Measurements from ENCODE around the gene THSD4.

The THSD4 gene

DNA sequence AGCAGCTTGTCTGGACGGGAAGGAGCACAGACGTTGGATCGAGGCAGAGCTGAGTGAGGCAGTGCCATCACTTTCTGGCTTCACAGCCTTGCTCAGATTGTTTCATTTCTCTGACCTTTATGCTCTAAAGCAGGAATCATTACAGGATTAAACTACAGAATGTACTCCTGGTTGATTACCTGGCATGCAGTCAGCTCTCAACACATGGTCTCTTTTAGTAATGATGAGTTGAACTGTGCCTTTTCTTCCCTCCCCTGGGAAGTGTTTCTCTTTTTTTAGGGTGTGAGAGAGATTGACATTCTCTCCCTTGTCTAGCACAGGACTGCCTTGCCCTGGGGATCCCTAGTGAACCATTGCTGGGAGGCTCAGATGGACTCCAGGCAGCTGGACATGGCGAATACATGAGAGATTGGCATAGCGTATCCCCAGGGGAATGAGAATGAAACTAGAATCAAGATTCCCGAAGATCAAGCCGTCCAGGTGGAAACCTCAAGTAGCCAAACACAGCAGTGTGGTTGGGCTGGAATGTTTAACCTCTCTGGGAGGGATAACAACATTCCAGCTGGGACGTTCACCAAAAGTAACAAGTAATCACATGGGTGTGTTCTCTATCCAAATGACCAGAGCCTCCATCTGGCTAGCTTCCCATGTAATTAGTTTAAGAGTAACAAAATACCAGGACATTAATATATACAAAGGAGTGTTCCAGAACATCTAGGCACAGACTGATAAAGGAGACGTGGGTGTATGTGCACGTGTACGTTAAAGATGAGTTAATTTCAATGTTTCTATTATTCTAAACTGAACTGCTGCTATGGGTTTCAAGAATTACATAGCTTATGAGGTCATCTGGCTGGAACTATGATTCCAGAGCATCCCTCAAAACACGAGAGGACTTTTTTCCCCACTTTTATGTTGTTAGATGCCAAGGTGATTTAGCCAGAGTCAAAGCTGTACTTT lies 576.5 kb downstream of the THSD4 start:
- no peaks in the 10 kb centered on the region for H3K36me3 Mint-ChIP-seq (ENCODE audit: low read depth)
- intact Hi-C loops (cut with micrococcal nuclease), result no loop called here
- H3K4me1 Mint-ChIP-seq (ENCODE audit: low read depth), result no peaks in the 10 kb centered on the region
- no peak overlapping the region for H3K27ac Mint-ChIP-seq
- peaks cover 5% of the 10 kb centered on the region for H3K27me3 Mint-ChIP-seq
- H3K9me3 Mint-ChIP-seq, result no peaks in the 10 kb centered on the region
- no peak overlapping the region for H3K4me3 Mint-ChIP-seq

GRCh38 chr15:71697236-71697635 lies 582.0 kb downstream of the THSD4 start:
- H3K4me1 Mint-ChIP-seq (ENCODE audit: low read depth), result no peaks in the 10 kb centered on the region
- H3K4me3 Mint-ChIP-seq, result no peak overlapping the region
- H3K27me3 Mint-ChIP-seq, result peaks cover 2% of the 10 kb centered on the region
- intact Hi-C loops (cut with micrococcal nuclease), result no loop called here
- no peak overlapping the region for H3K27ac Mint-ChIP-seq
- no peaks in the 10 kb centered on the region for H3K36me3 Mint-ChIP-seq (ENCODE audit: low read depth)
- H3K9me3 Mint-ChIP-seq, result no peaks in the 10 kb centered on the region

GRCh38 chr15:71698030-71698429 lies 582.8 kb downstream of the THSD4 start:
- Mint-ChIP-seq H3K4me1 (ENCODE audit: low read depth) (no peaks in the 10 kb centered on the region), H3K27ac (no peak overlapping the region), H3K27me3 (peaks cover 2% of the 10 kb centered on the region), H3K4me3 (no peak overlapping the region), H3K36me3 (ENCODE audit: low read depth) (no peaks in the 10 kb centered on the region), H3K9me3 (no peaks in the 10 kb centered on the region)
- intact Hi-C loops (cut with micrococcal nuclease), result no loop called here

GRCh38 chr15:71698742-71699141 lies 583.5 kb downstream of the THSD4 start:
- Mint-ChIP-seq H3K36me3 (ENCODE audit: low read depth) (no peaks in the 10 kb centered on the region), H3K9me3 (no peaks in the 10 kb centered on the region), H3K4me1 (ENCODE audit: low read depth) (no peaks in the 10 kb centered on the region), H3K27ac (no peak overlapping the region), H3K27me3 (peaks cover 2% of the 10 kb centered on the region), H3K4me3 (no peak overlapping the region)
- intact Hi-C loops (cut with micrococcal nuclease), result no loop called here

GRCh38 chr15:71699977-71700376 lies 584.7 kb downstream of the THSD4 start:
- H3K27ac Mint-ChIP-seq, result no peak overlapping the region
- no peaks in the 10 kb centered on the region for H3K4me1 Mint-ChIP-seq (ENCODE audit: low read depth)
- H3K36me3 Mint-ChIP-seq (ENCODE audit: low read depth), result no peaks in the 10 kb centered on the region
- H3K9me3 Mint-ChIP-seq, result no peaks in the 10 kb centered on the region
- intact Hi-C loops (cut with micrococcal nuclease), result no loop called here
- H3K4me3 Mint-ChIP-seq, result no peak overlapping the region
- H3K27me3 Mint-ChIP-seq, result peaks cover 2% of the 10 kb centered on the region

DNA sequence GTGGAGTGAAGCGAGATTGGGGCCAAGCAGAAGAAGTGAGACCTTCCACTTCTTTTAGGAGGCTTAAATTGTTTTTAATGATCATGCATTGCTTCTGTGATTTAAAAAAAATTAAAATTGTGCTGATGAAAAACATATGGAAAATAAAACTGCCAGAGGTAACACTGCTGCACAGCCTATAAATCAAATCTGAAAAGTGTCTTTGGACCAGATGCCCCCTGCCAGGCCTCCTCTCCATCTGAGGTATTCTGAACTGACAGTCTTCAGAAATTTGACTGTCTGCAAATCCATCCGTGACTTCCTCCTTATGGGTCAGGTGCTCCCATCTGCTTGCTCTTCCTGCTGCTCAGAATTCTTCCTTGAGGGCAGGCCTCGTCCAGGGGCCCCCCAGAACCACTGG lies 586.5 kb downstream of the THSD4 start:
- H3K4me3 Mint-ChIP-seq, result no peak overlapping the region
- no peak overlapping the region for H3K27ac Mint-ChIP-seq
- intact Hi-C loops (cut with micrococcal nuclease), result no loop called here
- no peaks in the 10 kb centered on the region for H3K9me3 Mint-ChIP-seq
- peaks cover 8% of the 10 kb centered on the region for H3K27me3 Mint-ChIP-seq
- H3K4me1 Mint-ChIP-seq (ENCODE audit: low read depth), result no peaks in the 10 kb centered on the region
- H3K36me3 Mint-ChIP-seq (ENCODE audit: low read depth), result no peaks in the 10 kb centered on the region

GRCh38 chr15:71702496-71702895 lies 587.2 kb downstream of the THSD4 start:
- no peaks in the 10 kb centered on the region for H3K36me3 Mint-ChIP-seq (ENCODE audit: low read depth)

DNA sequence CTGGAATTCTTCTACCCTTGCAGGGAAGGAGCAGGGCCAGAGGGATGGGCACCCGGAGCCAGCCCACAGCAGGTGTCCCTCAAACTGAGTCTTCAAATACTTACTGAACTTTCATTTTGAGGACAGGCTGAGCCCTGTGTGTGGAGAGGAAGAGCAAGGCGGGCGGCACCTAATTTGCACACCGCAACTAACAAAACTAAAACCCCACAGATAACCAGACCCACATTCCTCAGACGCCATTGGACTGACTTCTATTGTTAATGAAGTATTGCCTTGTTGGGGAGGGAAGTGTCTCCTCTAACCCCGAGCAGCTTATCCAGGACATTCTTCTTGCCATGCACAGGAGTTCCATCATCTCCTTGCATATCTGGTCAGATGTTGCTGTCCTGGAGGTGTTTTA lies 589.9 kb downstream of the THSD4 start:
- no peaks in the 10 kb centered on the region for H3K4me1 Mint-ChIP-seq (ENCODE audit: low read depth)
- intact Hi-C loops (cut with micrococcal nuclease), result no loop called here
- peaks cover 7% of the 10 kb centered on the region for H3K27me3 Mint-ChIP-seq
- no peak overlapping the region for H3K4me3 Mint-ChIP-seq
- H3K9me3 Mint-ChIP-seq, result no peaks in the 10 kb centered on the region
- H3K27ac Mint-ChIP-seq, result no peak overlapping the region
- H3K36me3 Mint-ChIP-seq (ENCODE audit: low read depth), result no peaks in the 10 kb centered on the region

More at GRCh38 chr15:71702496-71702895, 587.2 kb downstream of the THSD4 start:
- H3K27me3 Mint-ChIP-seq, result peaks cover 9% of the 10 kb centered on the region
- H3K4me3 Mint-ChIP-seq, result no peak overlapping the region
- no peak overlapping the region for H3K27ac Mint-ChIP-seq
- no peaks in the 10 kb centered on the region for H3K9me3 Mint-ChIP-seq
- intact Hi-C loops (cut with micrococcal nuclease), result no loop called here
- no peaks in the 10 kb centered on the region for H3K4me1 Mint-ChIP-seq (ENCODE audit: low read depth)

DNA sequence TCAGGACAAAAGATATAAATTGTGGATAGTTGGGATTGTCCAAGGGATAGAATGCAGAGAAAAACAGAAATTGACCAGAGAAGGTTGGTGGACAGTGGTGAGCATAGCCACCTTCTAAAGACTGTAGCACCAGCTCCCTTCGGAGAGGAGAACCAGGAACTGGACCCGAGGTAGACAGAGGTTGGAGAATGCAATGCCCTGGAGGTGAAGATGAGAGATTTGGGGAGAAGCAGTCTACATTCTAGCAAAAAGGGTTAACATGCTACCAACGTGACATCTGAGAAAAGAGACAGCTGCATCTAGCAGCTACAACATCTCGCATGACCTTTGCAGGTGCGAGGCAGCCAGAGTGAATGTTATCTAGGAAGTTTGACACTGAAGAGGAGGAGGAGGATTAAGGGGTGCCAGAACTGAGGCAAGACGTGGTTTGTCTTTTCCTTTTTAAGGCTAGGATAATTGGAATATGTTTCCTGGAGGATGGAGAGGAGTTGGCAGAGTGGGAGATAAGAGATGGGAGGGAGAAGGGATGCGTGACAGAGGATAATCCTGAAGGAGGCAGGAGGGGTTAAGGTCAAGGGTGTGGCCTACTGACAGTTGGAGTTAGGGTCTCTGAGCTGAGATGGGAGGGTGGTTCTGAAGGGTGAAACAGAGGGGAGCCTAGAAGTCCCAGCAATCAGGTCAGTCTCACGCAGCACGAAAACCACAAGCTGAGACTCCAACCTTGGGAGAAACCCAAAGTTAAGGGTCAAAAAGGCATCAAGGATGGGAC lies 591.4 kb downstream of the THSD4 start:
- intact Hi-C loops (cut with micrococcal nuclease), result no loop called here
- Mint-ChIP-seq H3K27ac (no peak overlapping the region), H3K4me1 (ENCODE audit: low read depth) (no peaks in the 10 kb centered on the region), H3K9me3 (no peaks in the 10 kb centered on the region), H3K36me3 (ENCODE audit: low read depth) (no peaks in the 10 kb centered on the region), H3K27me3 (peaks cover 7% of the 10 kb centered on the region), H3K4me3 (no peak overlapping the region)

DNA sequence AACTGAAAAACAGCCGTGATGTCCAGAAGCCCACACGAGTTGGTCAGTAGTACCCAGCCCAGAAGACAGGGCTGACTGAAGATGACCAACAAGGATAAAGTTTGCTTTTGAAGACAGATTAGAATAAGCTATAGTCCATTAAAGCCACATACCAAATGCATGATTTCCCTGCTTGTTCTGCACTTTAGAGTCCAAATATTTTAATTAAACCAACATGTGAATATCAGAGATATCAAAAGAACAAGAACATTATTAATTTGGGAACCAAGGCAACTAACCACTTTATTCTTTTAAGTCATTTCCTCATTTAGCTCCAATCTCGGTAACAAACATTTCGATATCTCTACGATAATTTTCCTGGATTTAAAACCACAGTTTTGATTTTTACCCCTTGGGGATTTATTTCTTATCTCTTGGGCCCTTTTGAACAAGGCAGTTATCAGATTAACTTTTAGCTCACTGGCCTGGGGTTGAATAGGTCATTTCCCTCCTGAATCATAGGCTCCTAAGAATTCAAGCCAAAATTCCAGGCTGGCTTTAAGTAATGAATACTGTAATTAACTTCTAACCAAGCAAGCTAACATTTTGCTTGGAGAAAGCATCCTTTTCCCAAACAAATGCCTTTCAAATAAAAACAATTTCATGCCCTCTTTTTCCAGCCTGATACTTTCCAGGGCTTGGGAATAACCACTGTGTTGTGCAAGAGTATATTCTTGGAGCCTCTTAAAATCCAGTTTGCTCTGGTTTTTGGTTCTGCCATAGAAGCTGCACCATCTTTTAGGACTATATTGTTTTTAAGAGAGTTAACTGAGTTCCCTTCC lies 592.2 kb downstream of the THSD4 start:
- Mint-ChIP-seq H3K9me3 (no peaks in the 10 kb centered on the region), H3K27me3 (peaks cover 8% of the 10 kb centered on the region), H3K36me3 (ENCODE audit: low read depth) (no peaks in the 10 kb centered on the region), H3K27ac (no peak overlapping the region), H3K4me3 (no peak overlapping the region), H3K4me1 (ENCODE audit: low read depth) (no peaks in the 10 kb centered on the region)
- intact Hi-C loops (cut with micrococcal nuclease), result no loop called here

DNA sequence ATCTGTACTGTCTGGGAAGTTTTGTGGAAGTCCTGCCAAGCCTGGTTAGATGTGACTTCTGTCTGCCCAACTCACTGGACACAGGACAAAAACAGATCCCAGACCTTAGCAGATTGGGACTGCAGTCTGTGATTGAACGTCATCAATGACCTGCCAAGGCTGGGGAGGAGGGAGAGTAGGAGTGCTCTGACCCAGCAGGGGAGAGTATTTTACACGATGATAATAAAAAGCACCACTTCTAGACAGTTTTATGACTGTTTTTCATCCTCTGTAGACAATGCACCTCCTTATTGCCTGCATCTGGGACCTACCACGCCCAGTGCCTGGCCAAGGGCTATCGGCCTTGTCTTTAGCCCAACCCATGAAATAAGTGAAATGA lies 592.8 kb downstream of the THSD4 start:
- Mint-ChIP-seq H3K4me3 (no peak overlapping the region), H3K27me3 (peaks cover 8% of the 10 kb centered on the region), H3K36me3 (ENCODE audit: low read depth) (no peaks in the 10 kb centered on the region), H3K9me3 (no peaks in the 10 kb centered on the region), H3K27ac (no peak overlapping the region), H3K4me1 (ENCODE audit: low read depth) (no peaks in the 10 kb centered on the region)
- intact Hi-C loops (cut with micrococcal nuclease), result no loop called here

DNA sequence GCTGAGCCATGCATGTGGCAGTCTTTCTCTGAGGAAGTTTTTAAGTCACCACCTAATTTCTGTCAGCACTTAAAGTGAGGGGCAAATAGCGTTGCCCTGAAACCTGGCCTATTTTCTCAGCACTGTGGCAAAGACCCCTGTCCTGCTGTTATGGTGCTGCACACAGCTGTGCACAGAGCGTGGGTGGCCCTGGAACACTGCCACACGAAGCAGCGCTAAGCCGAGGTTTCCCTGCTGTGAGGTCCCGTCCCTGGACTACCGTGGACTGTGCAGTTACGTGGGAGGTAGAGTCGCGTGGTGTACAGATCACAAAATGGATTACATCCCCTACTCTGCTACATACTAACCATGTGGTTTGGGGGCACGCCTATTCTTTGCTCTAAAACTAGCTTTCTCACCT lies 593.5 kb downstream of the THSD4 start:
- Mint-ChIP-seq H3K4me1 (ENCODE audit: low read depth) (no peaks in the 10 kb centered on the region), H3K27me3 (peaks cover 8% of the 10 kb centered on the region), H3K27ac (no peak overlapping the region), H3K9me3 (no peaks in the 10 kb centered on the region), H3K4me3 (no peak overlapping the region), H3K36me3 (ENCODE audit: low read depth) (no peaks in the 10 kb centered on the region)
- intact Hi-C loops (cut with micrococcal nuclease), result no loop called here

DNA sequence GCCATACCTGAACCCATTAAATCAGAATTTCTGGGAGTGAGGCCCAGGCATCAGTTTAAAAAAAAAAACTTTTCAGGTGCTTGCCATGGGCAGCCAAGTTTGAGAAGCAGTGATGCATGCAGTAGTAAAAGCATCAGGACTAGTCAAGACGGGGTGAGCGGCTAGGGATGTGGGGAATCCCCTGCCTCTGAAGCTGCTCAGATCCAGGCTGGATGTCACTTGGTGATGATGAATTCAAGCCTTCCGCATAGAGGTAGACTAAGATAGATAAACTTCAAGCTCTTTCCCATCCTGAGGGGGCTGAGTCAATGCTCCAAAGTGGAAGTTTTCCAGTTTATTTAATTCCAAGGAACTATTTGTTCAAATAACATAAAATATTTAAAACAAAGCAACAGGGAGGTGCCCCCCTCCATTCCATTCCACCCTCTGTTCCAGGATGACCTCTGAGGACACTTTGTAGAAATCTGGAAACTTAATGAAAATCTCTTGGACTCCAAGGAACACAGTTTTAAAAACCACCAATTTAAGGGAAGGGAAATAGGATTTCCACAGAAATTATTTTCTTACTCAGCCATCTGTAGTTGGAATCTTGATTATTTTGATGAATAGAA lies 594.6 kb downstream of the THSD4 start:
- Mint-ChIP-seq H3K4me1 (ENCODE audit: low read depth) (no peaks in the 10 kb centered on the region), H3K9me3 (no peaks in the 10 kb centered on the region), H3K36me3 (ENCODE audit: low read depth) (no peaks in the 10 kb centered on the region), H3K27ac (no peak overlapping the region), H3K27me3 (peaks cover 8% of the 10 kb centered on the region), H3K4me3 (no peak overlapping the region)
- intact Hi-C loops (cut with micrococcal nuclease), result no loop called here
